Right atrium auricular region (tissue), 2 donors: ENCODE results near the gene APIP. TPM values are rescaled to one million over a fixed set of nuclear protein-coding genes. Genes with fewer than 3 reads are reported as not detected.
A peak's percentile ranks its signal among the peaks of the same experiment; 100 is the strongest.

ENCODE experiments used
- DNase-seq: peaks from one replicate; pipeline ENCODE4 v3.0.0-alpha.2; 2019; ENCODE audit warnings: low spot score
- H3K27ac ChIP-seq, 2 donors: fragments of 200-600 bp; sonication (generic); 1 replicate in 1 of 2; 2 replicates in 1 of 2; pipeline ENCODE4 v1.5.1; 2016 to 2019
- H3K27me3 ChIP-seq, 2 donors: fragments of 200-600 bp; sonication (generic); one replicate each; pipeline versions ENCODE4 v1.5.1 to v1.6.0; 2017 to 2019
- H3K36me3 ChIP-seq: fragments of 200-600 bp; sonication (generic); one replicate; pipeline ENCODE4 v1.5.1; 2016
- H3K4me1 ChIP-seq, 2 donors: fragments of 200-600 bp; sonication (generic); one replicate each; pipeline versions ENCODE4 v1.5.1 to v1.6.0; 2017 to 2019
- H3K4me3 ChIP-seq, 2 donors: fragments of 200-600 bp; sonication (generic); 1 replicate in 1 of 2; 2 replicates in 1 of 2; pipeline ENCODE4 v1.5.1; 2017 to 2019; ENCODE audit warnings: mild to moderate bottlenecking in 1 of 2, moderate library complexity in 1 of 2
- H3K9me3 ChIP-seq, 2 donors: fragments of 200-600 bp; sonication (generic); one replicate each; pipeline ENCODE4 v1.5.1; 2019
- CTCF ChIP-seq, 2 donors: fragments of 200-600 bp; sonication (generic); IDR thresholded peaks; one replicate each; pipeline ENCODE4 v1.5.1; 2019; ENCODE audit warnings: antibody characterized with exemption in 2 of 2
- total RNA-seq, 2 donors: library from RNA; depleted of rRNA; stranded (reverse); fragments of >200 nt; gene quantifications; one replicate each; pipeline ENCODE4 v1.1.0, GENCODE V29; 2016

The APIP gene
- total RNA-seq, 2 donors from 2014 or later, result 19.1 to 20.7 TPM

GRCh38 chr11:34959770-34960169 is 43.6 kb upstream of the APIP start:
- H3K27ac ChIP-seq, result no peak overlapping the region
- H3K9me3 ChIP-seq, result no peaks in the 10 kb centered on the region
- no peak for DNase-seq
- no peak overlapping the region for H3K4me3 ChIP-seq
- H3K27me3 ChIP-seq, result no peaks in the 10 kb centered on the region
- H3K36me3 ChIP-seq, result peaks cover 8% of the 10 kb centered on the region
- no peaks in the 10 kb centered on the region for H3K4me1 ChIP-seq
- TF ChIP-seq CTCF (IDR thresholded peaks at IDR 0.05), result no peak

DNA sequence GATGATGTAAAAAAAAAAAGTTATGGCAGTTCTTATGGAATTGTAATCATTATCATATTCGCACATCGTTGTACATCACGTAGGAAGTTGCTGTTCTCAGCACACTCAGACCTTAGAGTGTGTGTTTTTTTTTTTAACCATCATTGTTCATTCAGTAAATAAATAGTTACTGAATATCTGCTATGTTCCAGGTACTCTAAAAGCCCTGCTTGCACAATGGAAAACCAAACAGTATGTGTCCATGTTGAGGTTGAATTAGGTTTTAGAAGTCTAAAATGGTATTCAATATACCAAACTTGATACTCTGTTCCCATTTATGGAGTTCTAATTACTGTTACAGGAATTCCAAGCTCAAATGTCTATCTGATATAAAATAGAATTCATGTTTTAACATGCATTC is 41.4 kb upstream of the APIP start:
- no peak for DNase-seq
- Histone ChIP-seq H3K4me1 (no peaks in the 10 kb centered on the region), H3K4me3 (no peak overlapping the region), H3K36me3 (peaks cover 8% of the 10 kb centered on the region), H3K27ac (no peak overlapping the region), H3K27me3 (no peaks in the 10 kb centered on the region), H3K9me3 (no peaks in the 10 kb centered on the region)
- no peak for TF ChIP-seq CTCF (IDR thresholded peaks at IDR 0.05)

DNA sequence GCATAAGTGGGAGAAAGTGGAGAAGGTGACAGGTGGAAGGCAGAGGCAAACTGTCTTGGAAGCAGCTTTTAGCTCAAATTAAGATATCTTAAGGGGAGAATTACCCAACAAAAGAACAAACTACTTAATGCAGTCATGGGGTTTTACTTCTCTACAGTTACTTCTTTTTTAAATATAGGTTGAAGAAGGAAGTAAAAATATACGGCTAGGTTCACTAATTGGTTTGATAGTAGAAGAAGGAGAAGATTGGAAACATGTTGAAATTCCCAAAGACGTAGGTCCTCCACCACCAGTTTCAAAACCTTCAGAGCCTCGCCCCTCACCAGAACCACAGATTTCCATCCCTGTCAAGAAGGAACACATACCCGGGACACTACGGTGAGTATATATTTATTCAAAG is 41.0 kb upstream of the APIP start:
- H3K36me3 ChIP-seq, result peaks cover 8% of the 10 kb centered on the region

DNA sequence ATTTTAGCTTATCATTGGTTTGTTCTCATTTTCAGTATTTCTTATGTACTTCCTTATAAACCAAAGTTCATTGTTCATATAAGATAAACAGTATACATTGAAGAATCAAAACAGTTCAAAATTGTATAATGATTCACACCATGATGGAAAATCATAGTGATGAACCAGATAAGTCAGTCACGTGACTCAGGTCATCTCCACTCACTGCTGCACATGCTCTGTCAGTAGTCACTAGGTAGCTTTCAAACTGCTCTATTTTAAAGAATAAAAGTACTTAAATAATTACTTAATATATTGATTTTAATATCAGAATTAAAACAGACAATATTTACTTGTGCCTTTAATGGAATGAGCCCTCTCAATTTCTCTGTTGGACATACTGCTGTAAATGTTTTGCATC is 37.8 kb upstream of the APIP start:
- no peak for TF ChIP-seq CTCF (IDR thresholded peaks at IDR 0.05)
- no peak for DNase-seq
- Histone ChIP-seq H3K27ac (no peak overlapping the region), H3K9me3 (no peaks in the 10 kb centered on the region), H3K4me3 (no peak overlapping the region), H3K4me1 (peaks cover 0 to 1% of the 10 kb centered on the region in 2 donors), H3K27me3 (no peaks in the 10 kb centered on the region), H3K36me3 (peaks cover 8% of the 10 kb centered on the region)

More for the DNA sequence above, 41.0 kb upstream of the APIP start:
- Histone ChIP-seq H3K4me1 (no peaks in the 10 kb centered on the region), H3K9me3 (no peaks in the 10 kb centered on the region), H3K27me3 (no peaks in the 10 kb centered on the region), H3K27ac (no peak overlapping the region), H3K4me3 (no peak overlapping the region)
- TF ChIP-seq CTCF (IDR thresholded peaks at IDR 0.05), result no peak
- DNase-seq, result no peak

DNA sequence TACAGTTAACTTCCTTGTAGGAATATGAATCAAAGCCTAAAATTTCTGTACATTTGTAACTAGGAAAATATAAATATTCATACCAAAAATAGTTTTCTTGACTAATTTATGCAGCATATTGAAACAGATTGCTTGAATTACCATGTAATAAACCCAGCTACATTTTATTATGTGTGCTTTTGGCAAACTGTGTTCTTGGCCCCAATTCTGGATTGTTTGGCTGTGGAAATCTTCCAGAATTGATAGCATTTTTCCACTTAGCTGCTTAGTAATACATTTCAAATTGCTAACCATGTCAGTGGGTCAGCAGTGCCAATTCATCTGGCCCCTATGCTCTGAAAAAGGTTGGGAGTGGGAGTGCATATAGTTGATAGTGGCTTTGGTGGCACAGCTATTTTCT is 32.5 kb upstream of the APIP start:
- DNase-seq, result no peak
- H3K27ac ChIP-seq, result peak overlapping the region in 1 of 2 donors; percentile 4
- TF ChIP-seq CTCF (IDR thresholded peaks at IDR 0.05), result no peak
- no peak overlapping the region for H3K4me3 ChIP-seq
- peaks cover 3% of the 10 kb centered on the region for H3K36me3 ChIP-seq
- H3K4me1 ChIP-seq, result peaks cover 0 to 8% of the 10 kb centered on the region in 2 donors
- no peaks in the 10 kb centered on the region for H3K27me3 ChIP-seq
- peaks cover 0 to 9% of the 10 kb centered on the region in 2 donors for H3K9me3 ChIP-seq

DNA sequence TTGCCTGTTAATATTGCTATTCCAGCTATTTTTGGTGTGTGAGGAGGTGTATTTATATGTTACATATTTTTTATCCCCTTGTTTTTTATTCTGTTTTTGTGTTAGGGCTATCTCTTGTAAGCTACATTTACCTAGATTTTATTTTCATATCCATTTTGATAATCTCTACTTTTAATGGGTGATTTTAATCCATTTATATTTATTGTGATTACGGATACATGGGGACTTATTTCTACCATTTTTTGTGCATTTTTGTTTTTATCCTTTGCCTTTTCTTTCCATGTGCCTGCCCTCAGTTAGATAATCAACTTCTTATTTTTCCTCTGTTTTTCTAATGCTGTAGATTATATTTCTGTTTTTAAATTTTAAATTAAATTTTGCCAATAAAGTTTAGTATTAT is 28.5 kb upstream of the APIP start:
- H3K27me3 ChIP-seq, result no peaks in the 10 kb centered on the region
- H3K4me3 ChIP-seq, result no peak overlapping the region
- H3K9me3 ChIP-seq, result peaks cover 0 to 9% of the 10 kb centered on the region in 2 donors
- DNase-seq, result no peak
- no peak for TF ChIP-seq CTCF (IDR thresholded peaks at IDR 0.05)
- no peak overlapping the region for H3K27ac ChIP-seq
- peaks cover 3% of the 10 kb centered on the region for H3K36me3 ChIP-seq
- peaks cover 0 to 12% of the 10 kb centered on the region in 2 donors for H3K4me1 ChIP-seq
